Effector memory CD4-positive, alpha-beta T cell (primary cell): ENCODE data around the gene HSPA12B.

Experiments used
- DNase-seq, 3 donors: peaks; one replicate each; pipeline ENCODE4 v3.0.0-alpha.2; 2020
- H3K27ac ChIP-seq: 2 replicates; pipeline ENCODE4 v1.7.0; 2013; ENCODE audit warnings: mild to moderate bottlenecking, low read length, moderate library complexity; ENCODE audit not compliant: insufficient read depth, poor library complexity, severe bottlenecking
- H3K27me3 ChIP-seq: replicated peaks from 2 replicates; pipeline ENCODE4 v1.7.0; 2013; ENCODE audit warnings: mild to moderate bottlenecking, low read length; ENCODE audit not compliant: insufficient read depth, control insufficient read depth, poor library complexity, severe bottlenecking
- H3K36me3 ChIP-seq: 2 replicates; pipeline ENCODE4 v1.7.0; 2013; ENCODE audit warnings: mild to moderate bottlenecking, low read length, moderate library complexity; ENCODE audit not compliant: control insufficient read depth, insufficient read depth
- H3K4me1 ChIP-seq: 2 replicates; pipeline ENCODE4 v1.7.0; 2013; ENCODE audit warnings: low read length, mild to moderate bottlenecking; ENCODE audit not compliant: control insufficient read depth, insufficient read depth, poor library complexity, severe bottlenecking
- H3K4me3 ChIP-seq: 2 replicates; pipeline ENCODE4 v1.7.0; 2013; ENCODE audit warnings: low read length, low read depth, mild to moderate bottlenecking; ENCODE audit not compliant: insufficient read depth, poor library complexity, severe bottlenecking
- H3K9me3 ChIP-seq: 2 replicates; pipeline ENCODE4 v1.7.0; 2013; ENCODE audit warnings: mild to moderate bottlenecking, low read length, moderate library complexity; ENCODE audit not compliant: control insufficient read depth

HSPA12B gene

DNA sequence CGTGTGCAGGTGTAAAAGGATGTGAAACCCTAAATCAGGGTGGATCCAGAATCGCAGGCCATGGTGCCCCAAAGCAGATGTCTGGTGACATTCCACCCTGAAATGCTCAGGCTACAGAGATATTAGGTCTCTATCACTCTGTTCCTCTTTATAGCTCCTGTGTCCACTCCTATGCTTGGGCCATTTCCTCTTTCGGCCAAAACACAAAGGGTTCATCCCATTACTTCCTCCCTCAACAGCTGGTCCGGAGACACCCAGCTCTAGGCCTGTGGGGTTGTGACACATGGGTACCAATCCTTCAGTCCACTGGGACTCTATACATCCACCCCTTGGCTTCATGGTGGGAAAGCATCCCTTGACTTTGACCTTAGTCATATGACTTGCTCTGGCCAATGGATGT is 18.4 kb upstream of the HSPA12B start:
- Histone ChIP-seq H3K4me1 (no peaks in the 10 kb centered on the region), H3K27me3 (peaks cover 3% of the 10 kb centered on the region), H3K36me3 (no peaks in the 10 kb centered on the region), H3K4me3 (no peak overlapping the region), H3K9me3 (no peaks in the 10 kb centered on the region), H3K27ac (no peak overlapping the region)
- DNase-seq, result no peak

DNA sequence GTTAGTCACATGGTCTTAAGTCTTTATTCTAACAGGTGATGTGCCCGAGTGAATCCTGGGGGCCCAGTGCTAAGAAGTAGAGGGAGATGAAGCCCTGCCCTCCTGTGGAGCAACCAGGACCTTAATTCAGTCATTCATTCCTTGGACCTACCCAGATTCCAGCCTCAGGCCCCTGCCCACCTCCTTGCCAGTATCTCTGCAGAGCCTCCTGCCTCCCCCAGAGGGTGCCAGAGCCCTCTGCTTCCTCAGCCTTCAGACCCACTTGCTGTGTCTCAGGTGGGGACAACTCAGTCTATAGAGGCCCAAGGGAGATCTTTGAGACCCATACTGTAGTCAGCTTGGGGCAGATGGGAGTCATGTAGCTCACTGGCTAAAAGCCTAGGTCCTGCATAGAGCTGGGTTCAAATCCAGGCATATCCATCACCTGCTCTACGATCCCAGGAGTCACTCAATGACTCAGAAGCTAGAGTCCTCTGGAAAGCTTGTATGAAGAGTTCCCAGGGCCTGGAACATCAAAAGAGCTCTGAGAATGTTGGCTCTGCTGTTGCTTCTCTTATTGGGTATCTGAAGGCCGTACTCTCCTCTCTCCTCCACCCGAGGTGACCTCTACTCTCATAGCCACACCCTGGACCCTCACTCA is 16.2 kb upstream of the HSPA12B start:
- H3K4me1 ChIP-seq, result no peaks in the 10 kb centered on the region
- H3K4me3 ChIP-seq, result no peak overlapping the region
- no peak for DNase-seq
- no peaks in the 10 kb centered on the region for H3K36me3 ChIP-seq
- no peak overlapping the region for H3K27ac ChIP-seq
- no peaks in the 10 kb centered on the region for H3K9me3 ChIP-seq
- H3K27me3 ChIP-seq, result peaks cover 4% of the 10 kb centered on the region

DNA sequence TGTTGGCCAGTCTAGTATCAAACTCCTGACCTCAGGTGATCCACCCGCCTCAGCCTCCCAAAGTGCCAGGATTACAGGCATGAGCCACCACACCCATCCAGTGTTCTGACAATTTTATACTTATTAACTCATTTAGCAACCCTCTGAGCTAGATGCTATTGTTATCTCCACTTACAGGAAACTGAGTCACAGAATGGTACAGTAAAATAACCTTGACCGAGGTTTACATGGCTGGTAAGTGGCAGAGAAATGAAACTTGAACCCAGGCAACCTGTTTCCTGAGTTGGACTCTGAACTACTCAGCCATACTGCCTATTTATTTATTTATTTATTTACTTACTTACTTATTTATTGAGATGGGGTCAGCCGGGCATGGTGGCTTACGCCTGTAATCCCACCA is 13.4 kb upstream of the HSPA12B start:
- no peaks in the 10 kb centered on the region for H3K9me3 ChIP-seq
- no peak overlapping the region for H3K27ac ChIP-seq
- no peak for DNase-seq
- no peak overlapping the region for H3K4me3 ChIP-seq
- no peaks in the 10 kb centered on the region for H3K36me3 ChIP-seq
- H3K4me1 ChIP-seq, result no peaks in the 10 kb centered on the region
- H3K27me3 ChIP-seq, result peaks cover 4% of the 10 kb centered on the region

DNA sequence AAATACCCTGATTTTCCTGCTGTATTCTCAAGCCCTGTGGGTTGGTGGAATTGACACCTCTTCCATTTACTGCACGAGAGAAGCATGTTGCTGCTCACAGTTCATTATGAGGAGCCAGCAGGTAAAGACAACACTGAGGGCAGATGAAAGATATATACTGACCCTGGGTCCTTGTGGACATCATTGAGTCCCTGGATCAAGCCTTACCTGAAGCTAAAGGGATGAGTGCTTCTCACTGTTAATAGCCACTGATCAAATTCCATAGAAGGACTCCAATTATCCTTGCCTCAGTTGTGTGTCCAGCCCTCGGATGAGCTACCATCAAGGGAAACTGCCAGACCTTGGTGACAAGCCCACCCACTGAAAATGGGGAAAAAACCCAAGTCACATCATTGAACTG is 12.4 kb upstream of the HSPA12B start:
- DNase-seq, result no peak
- Histone ChIP-seq H3K4me1 (no peaks in the 10 kb centered on the region), H3K27me3 (peaks cover 4% of the 10 kb centered on the region), H3K27ac (no peak overlapping the region), H3K4me3 (no peak overlapping the region), H3K9me3 (no peaks in the 10 kb centered on the region), H3K36me3 (no peaks in the 10 kb centered on the region)

DNA sequence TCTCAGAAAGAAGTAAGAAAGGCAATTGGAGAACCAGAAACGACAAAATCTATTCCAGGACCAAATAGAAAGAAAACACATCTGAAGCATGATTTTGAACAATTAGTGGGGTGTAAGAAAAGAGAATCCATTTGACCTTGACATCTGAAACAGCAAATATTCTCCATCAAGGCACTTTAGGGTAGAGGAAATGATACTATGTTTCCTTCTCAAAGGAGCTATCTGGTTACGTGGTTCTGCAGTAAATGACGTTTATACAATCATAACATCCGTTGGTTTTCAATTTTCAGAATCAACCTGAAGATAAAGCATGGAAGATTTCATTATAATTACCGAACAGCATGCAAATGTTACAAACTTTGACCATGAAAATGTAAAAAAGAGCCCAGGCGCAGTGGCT is 11.9 kb upstream of the HSPA12B start:
- Histone ChIP-seq H3K27me3 (peaks cover 4% of the 10 kb centered on the region), H3K36me3 (no peaks in the 10 kb centered on the region), H3K9me3 (no peaks in the 10 kb centered on the region), H3K27ac (no peak overlapping the region), H3K4me1 (no peaks in the 10 kb centered on the region), H3K4me3 (no peak overlapping the region)
- DNase-seq, result no peak

DNA sequence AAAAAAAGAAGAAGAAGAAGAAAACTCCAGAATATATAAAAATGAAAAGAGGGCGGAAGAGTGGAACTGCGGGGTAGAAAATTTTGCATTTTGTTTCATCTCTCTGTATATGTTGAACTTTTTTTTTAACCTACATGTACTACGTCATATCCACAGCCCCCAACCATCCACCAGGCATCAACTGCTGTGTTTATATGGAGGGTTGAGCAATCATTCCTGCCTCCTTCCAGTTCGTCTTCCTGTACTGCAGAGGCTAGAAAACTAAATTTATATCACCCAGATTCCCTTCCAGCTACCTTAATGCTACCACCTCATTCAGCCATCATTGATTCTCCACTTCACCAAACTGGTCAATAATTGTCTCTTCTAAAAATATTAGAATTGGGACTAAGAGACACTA is 10.6 kb upstream of the HSPA12B start:
- peaks cover 4% of the 10 kb centered on the region for H3K27me3 ChIP-seq
- H3K4me1 ChIP-seq, result no peaks in the 10 kb centered on the region
- H3K4me3 ChIP-seq, result no peak overlapping the region
- H3K27ac ChIP-seq, result no peak overlapping the region
- DNase-seq, result no peak
- H3K36me3 ChIP-seq, result no peaks in the 10 kb centered on the region
- H3K9me3 ChIP-seq, result no peaks in the 10 kb centered on the region

DNA sequence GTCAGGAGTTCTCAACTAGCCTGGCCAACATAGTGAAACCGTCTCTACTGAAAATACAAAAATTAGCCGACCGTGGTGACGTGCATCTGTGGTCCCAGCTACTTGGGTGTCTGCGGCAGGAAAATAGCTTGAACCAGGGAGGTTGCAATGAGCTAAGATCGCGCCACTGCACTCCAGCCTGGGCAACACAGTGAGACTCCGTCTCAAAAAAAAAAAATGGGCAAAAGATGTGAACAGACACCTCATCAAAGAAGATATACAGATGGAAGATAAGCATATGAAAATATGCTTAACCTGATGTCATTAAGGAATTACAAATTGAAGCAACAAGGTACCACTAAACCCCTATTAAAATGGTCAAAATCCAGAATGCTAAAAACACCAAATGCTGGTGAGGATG is 9.2 kb upstream of the HSPA12B start:
- Histone ChIP-seq H3K4me1 (no peaks in the 10 kb centered on the region), H3K9me3 (no peaks in the 10 kb centered on the region), H3K27ac (no peak overlapping the region), H3K27me3 (peaks cover 4% of the 10 kb centered on the region), H3K36me3 (no peaks in the 10 kb centered on the region), H3K4me3 (no peak overlapping the region)
- no peak for DNase-seq

DNA sequence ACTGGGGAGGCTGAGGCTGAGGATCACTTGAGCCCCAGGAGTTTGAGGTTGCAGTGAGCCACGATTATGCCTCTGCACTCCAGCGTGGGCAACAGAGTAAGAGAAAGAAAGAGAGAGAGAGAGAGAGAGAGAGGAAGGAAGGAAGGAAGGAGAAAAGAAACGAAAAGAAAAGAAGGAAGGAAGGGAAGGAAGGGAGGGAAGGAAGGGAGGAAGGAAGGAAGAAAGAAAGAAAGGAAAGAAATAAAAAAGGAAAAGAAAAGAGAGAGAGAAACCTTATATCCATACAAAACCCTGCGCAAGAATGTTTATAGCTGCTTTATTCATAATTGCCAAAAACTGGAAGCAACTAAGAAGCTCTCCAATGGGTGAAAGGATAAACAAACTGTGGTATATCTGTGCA is 8.1 kb upstream of the HSPA12B start:
- no peaks in the 10 kb centered on the region for H3K27me3 ChIP-seq
- H3K4me3 ChIP-seq, result no peak overlapping the region

DNA sequence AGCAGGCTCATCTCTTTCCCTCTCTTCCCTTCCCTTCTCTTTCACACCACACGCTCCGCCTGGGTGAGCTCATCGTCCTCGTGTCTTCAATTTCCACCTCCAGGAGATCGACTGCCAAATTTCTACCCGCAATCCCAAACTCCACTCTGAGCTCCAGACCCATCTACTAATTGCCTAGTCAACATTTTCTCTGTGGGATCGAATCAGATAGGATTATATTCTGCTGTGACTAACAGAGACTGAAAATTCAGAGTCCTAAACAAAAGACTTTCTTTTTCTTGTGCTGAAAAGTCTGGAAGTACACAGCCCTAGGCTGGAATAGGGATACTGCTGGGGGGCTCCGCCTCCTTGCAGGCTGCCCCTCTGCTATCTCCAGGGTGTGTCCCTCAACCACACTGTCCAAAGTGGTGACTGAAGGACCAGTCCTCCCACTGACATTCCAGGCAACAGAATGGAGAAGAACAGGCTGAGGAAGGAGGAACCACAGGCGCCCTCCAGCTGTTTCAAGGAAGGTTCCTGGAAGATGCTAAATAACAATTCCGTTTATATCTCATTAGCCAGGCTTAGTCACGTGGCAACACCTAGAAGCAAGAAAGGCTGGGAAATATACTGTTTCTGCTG is 5.0 kb upstream of the HSPA12B start:
- no peak overlapping the region for H3K27ac ChIP-seq
- no peak for DNase-seq

More for the DNA sequence above, 8.1 kb upstream of the HSPA12B start:
- H3K4me1 ChIP-seq, result no peaks in the 10 kb centered on the region
- no peaks in the 10 kb centered on the region for H3K36me3 ChIP-seq
- no peak overlapping the region for H3K27ac ChIP-seq
- no peak for DNase-seq
- H3K9me3 ChIP-seq, result no peaks in the 10 kb centered on the region

DNA sequence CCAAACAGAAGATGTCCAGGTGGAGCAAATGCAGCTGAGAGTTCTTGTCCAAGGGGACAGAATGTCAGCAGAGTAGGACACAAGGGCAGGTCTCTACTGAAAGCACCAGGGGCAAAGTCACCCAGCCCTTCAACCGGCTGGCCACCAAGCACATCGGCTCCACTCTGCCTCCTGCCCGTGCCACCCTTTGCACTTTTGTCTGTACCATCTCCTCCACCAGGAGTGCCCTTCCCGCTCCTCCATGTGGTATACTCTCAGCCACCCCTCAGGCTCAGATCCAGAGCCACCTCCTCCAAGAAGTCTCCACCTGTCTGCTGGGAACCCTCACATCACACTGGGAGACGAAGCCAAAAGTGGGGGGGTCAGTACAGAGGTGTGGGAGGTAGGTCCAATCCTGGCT is 4.1 kb upstream of the HSPA12B start:
- Histone ChIP-seq H3K4me1 (peaks cover 3% of the 10 kb centered on the region), H3K36me3 (no peaks in the 10 kb centered on the region), H3K27ac (no peak overlapping the region), H3K9me3 (no peaks in the 10 kb centered on the region), H3K4me3 (no peak overlapping the region), H3K27me3 (peaks cover 14% of the 10 kb centered on the region)
- DNase-seq, result no peak

More for the DNA sequence above, 5.0 kb upstream of the HSPA12B start:
- Histone ChIP-seq H3K4me3 (no peak overlapping the region), H3K36me3 (no peaks in the 10 kb centered on the region), H3K9me3 (no peaks in the 10 kb centered on the region), H3K27me3 (peaks cover 7% of the 10 kb centered on the region), H3K4me1 (no peaks in the 10 kb centered on the region)
